GM12892 (cell line): ENCODE data around the gene CLNK.

Experiments used
- DNase-seq: peaks from one replicate; pipeline ENCODE4 v3.0.0; 2011; ENCODE audit not compliant: insufficient read length
- FAIRE-seq: peaks from 2 replicates; lab custom pipeline; 2011; peaks lifted over from hg19 to GRCh38; lab: Jason Lieb, UNC
- POLR2A ChIP-seq: IDR thresholded peaks from 2 replicates; pipeline ENCODE4 v1.6.1; 2011; ENCODE audit warnings: low read depth, low read length, control low read depth
- POLR2AphosphoS5 ChIP-seq: IDR thresholded peaks from 2 replicates; pipeline ENCODE4 v1.6.1; 2011; ENCODE audit warnings: low read depth, low read length, control low read depth
- TAF1 ChIP-seq: IDR thresholded peaks from 2 replicates; pipeline ENCODE4 v1.6.1; 2011; ENCODE audit warnings: low read depth, mild to moderate bottlenecking, control low read depth, low read length, borderline replicate concordance

Gene CLNK

GRCh38 chr4:10521424-10521823 lies 163.1 kb downstream of the CLNK start:
- no peak for DNase-seq
- TF ChIP-seq TAF1 = no peak
- no peak for TF ChIP-seq POLR2A
- no peak for TF ChIP-seq POLR2AphosphoS5
- no peak for FAIRE-seq

- TF ChIP-seq TAF1 (no peak), POLR2AphosphoS5 (no peak), POLR2A (no peak)
Observed at GRCh38 chr4:10509733-10510132, 174.8 kb downstream of the CLNK start.

DNA sequence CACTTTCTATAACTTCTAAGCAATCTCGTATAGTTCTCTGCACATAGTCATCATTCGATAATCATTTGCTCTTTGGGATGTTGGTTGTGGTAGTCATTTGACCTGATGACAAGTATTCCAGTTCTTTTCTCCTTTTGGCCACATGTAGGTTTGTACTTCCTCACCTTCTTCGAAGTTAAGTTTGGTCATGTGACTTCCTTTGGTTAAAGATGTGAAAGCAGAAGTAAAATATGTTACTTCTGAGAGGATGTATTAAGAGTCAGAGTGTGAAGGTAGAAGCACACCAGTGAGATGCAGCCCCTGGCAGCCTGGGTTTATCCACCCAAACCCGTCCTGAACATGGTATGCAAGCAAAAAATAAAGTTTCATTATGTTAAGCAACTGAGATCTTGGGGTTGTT lies 178.5 kb downstream of the CLNK start:
- no peak for FAIRE-seq
- no peak for DNase-seq
- TF ChIP-seq POLR2AphosphoS5 (no peak), TAF1 (no peak), POLR2A (no peak)

More at GRCh38 chr4:10509733-10510132, 174.8 kb downstream of the CLNK start:
- FAIRE-seq = no peak
- DNase-seq = no peak

- no peak for DNase-seq
- TF ChIP-seq TAF1 (no peak), POLR2A (no peak), POLR2AphosphoS5 (no peak)
- FAIRE-seq = no peak
Observed at GRCh38 chr4:10504570-10505179, 179.9 kb downstream of the CLNK start.

DNA sequence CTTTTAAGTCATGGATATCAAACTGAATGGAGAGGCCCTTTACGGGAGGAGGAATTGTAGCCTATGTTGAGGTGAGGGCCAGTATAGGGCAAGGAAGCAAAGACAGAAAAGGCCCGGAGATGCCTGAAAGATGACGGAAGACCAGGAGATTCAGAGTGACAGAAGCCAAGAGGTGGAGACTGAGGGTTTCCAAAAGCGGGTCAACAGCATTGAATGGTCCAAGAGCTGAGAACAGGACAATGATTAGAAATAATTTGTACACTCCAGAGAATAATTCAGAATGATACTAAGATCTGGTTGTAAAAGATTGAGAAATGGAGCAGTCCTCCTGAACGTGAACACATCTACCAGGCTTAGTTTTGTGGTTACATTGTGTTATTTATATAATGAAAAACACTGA lies 181.9 kb downstream of the CLNK start:
- DNase-seq = no peak
- TF ChIP-seq POLR2A (no peak), TAF1 (no peak), POLR2AphosphoS5 (no peak)
- FAIRE-seq = no peak

- DNase-seq = no peak
- TF ChIP-seq POLR2AphosphoS5 (no peak), POLR2A (no peak), TAF1 (no peak)
- FAIRE-seq = no peak
Observed at GRCh38 chr4:10500776-10501175, 183.8 kb downstream of the CLNK start.

- DNase-seq (no peak), FAIRE-seq (no peak)
- TF ChIP-seq POLR2AphosphoS5 (no peak), POLR2A (no peak)
Observed at GRCh38 chr4:10496200-10496599, 188.4 kb downstream of the CLNK start.

DNA sequence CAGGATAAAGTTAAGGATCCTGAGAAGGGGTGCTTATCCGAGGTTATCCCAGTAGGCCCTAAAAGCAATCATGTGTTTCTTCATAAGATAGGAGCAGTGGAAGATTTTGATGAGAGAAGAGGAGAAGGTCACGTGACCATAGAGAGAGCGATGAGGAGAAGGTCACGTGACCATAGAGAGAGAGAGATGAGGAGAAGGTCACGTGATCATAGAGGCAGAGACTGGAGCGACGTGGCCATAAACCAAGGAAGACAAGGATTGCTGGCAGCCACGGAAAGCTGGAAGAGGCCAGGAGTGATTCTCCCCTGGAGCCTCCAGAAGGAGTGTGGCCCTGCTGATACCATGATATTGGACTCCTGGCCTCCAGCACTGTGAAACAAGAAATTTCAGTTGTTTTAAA lies 188.9 kb downstream of the CLNK start:
- TF ChIP-seq TAF1 (no peak), POLR2A (no peak), POLR2AphosphoS5 (no peak)
- DNase-seq (no peak), FAIRE-seq (no peak)

DNA sequence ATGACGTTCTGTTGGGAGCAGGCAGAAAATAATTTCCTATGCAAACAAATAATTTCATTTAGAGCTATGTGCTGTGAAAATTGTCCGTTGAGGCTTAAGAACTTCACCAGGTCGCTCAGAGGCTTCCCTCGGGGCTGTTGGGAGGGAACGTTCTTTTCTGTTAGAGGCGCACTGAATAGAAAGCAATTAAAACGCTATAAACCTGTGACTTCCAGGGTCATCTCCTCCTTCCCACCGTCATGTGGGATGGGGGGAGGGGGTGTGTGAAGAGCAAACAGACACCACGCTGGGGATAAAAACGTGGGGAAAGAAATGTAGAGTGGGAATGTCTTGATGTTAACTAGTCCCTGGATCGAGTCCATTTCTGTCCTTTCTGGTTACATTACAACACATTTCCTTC lies 192.1 kb downstream of the CLNK start:
- TF ChIP-seq POLR2A (no peak), POLR2AphosphoS5 (no peak), TAF1 (no peak)
- no peak for DNase-seq
- FAIRE-seq = no peak

- DNase-seq (no peak), FAIRE-seq (no peak)
- no peak for TF ChIP-seq TAF1
- TF ChIP-seq POLR2A = no peak
- no peak for TF ChIP-seq POLR2AphosphoS5
Observed at GRCh38 chr4:10491401-10491800, 193.2 kb downstream of the CLNK start.

DNA sequence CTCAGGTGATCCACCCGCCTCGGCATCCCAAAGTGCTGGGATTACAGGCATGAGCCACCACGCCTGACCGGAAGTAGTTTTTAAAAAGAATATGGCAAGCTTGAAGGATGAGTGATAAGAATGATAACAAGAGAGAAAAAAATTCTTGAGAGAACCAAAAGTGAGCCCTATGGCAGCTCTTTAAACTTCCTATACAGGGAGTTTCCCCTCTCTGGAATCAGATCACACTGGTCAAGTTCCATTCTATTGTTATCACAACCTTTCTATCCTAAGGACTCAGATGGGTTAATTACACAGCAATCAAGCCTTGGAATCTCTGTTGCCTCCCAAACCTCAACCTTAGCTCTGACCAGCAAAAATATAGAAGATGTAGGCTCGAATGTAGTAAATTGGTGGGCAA lies 193.6 kb downstream of the CLNK start:
- DNase-seq (no peak), FAIRE-seq (no peak)

GRCh38 chr4:10482913-10483312 lies 201.7 kb downstream of the CLNK start:
- FAIRE-seq (no peak), DNase-seq (no peak)
- TF ChIP-seq POLR2A = no peak
- no peak for TF ChIP-seq TAF1
- TF ChIP-seq POLR2AphosphoS5 = no peak

More for the DNA sequence above, 193.6 kb downstream of the CLNK start:
- TF ChIP-seq POLR2A (no peak), TAF1 (no peak), POLR2AphosphoS5 (no peak)

- FAIRE-seq (no peak), DNase-seq (no peak)
- TF ChIP-seq TAF1 (no peak), POLR2A (no peak), POLR2AphosphoS5 (no peak)
Observed at GRCh38 chr4:10480616-10481015, 204.0 kb downstream of the CLNK start.

DNA sequence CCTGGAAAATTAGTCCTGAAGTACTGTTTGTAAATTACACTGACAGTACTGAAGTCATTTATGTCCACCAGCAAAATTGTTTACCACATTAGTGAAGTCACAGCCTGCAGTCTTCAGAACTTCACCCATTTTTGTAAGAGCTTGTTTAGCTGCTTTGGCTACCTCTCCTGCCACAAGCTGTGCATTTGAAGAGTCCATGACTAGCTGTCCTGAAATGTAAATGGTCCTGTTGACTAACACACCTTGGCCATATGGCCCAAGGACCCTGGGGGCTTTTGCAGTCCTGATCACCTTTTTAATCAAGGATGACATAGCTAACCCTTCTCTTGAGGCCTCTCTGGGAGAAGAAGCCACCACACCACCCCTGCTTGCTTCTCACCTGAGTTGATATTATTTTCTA lies 205.9 kb downstream of the CLNK start:
- no peak for TF ChIP-seq POLR2A
- TF ChIP-seq TAF1 = no peak
- no peak for TF ChIP-seq POLR2AphosphoS5
- no peak for FAIRE-seq
- DNase-seq = no peak
